Stimulated activated CD4-positive, alpha-beta T cell treated with anti-CD3 and anti-CD28 coated beads, Interleukin-4, amount 100 ng/mL, for 1 hour (primary cell): ENCODE data around the gene EFTUD2.
A peak's percentile ranks its signal among the peaks of the same experiment; 100 is the strongest.
"Not testable (repeated sequence)": the region's sequence is repeated elsewhere in the genome, so short reads cannot be mapped to it uniquely, and the experiment has no call there.

ENCODE experiments used
- DNase-seq: peaks from one replicate; pipeline ENCODE4 v3.0.0-alpha.2; 2020

The EFTUD2 gene

GRCh38 chr17:44846206-44846605, 53.0 kb downstream of the EFTUD2 start:
- no peak for DNase-seq

GRCh38 chr17:44844390-44844830, 54.8 kb downstream of the EFTUD2 start:
- no peak for DNase-seq

- DNase-seq: no peak
Measured at GRCh38 chr17:44842748-44843147, 56.5 kb downstream of the EFTUD2 start.

GRCh38 chr17:44840936-44841335, 58.3 kb downstream of the EFTUD2 start:
- DNase-seq: no peak

GRCh38 chr17:44840274-44840673, 59.0 kb downstream of the EFTUD2 start:
- no peak for DNase-seq

DNA sequence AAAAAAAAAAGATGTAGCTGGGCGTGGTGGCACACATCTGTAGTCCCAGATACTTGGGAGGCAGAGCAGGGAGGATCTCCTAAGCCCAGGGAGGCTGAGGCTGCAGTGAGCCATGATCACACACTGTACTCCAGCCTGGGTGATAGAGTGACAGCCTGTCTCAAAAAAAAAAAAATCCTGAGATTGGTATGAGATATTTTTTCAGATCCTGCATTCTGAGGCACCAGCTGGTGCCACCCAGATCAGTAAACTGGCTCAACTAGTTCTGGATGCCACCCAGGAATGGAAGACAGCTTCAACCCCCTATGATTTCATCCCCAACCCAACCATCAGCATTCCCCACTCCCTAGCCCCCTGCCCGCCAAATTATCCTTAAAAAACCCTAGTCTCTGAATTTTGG, 62.0 kb downstream of the EFTUD2 start:
- no peak for DNase-seq

- DNase-seq: no peak
Measured at GRCh38 chr17:44832805-44833204, 66.4 kb downstream of the EFTUD2 start.

- DNase-seq: no peak
Measured at GRCh38 chr17:44831371-44831770, 67.9 kb downstream of the EFTUD2 start.

- DNase-seq: peak; percentile 26
Measured at GRCh38 chr17:44830359-44831288, 68.6 kb downstream of the EFTUD2 start.

- peak; percentile 31 for DNase-seq
Measured at GRCh38 chr17:44829523-44830358, 69.5 kb downstream of the EFTUD2 start, which contains the start of gene GJC1. TSS of gene GJC1 (minus strand) at chr17:44830287. CDS start at chr17:44805817, 24,470 bp downstream.

GRCh38 chr17:44828919-44829522, 70.2 kb downstream of the EFTUD2 start:
- DNase-seq: no peak

GRCh38 chr17:44827863-44828262, 71.4 kb downstream of the EFTUD2 start:
- no peak for DNase-seq

GRCh38 chr17:44826123-44826790, 73.0 kb downstream of the EFTUD2 start:
- no peak for DNase-seq

DNA sequence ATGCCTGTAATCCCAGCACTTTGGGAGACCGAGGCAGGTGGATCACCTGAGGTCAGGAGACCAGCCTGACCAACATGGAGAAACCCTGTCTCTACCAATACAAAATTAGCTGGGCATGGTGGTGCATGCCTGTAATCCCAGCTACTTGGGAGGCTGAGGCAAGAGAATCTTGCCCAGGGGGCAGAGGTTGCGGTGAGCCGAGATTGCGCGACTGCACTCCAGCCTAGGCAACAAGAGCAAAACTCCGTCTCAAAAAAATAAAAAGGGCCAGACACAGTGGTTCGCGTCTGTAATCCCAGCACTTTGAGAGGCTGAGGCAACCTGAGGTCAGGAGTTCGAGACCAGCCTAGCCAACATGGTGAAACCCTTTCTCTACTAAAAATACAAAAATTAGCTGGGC, 74.0 kb downstream of the EFTUD2 start:
- not testable (repeated sequence) for DNase-seq

DNA sequence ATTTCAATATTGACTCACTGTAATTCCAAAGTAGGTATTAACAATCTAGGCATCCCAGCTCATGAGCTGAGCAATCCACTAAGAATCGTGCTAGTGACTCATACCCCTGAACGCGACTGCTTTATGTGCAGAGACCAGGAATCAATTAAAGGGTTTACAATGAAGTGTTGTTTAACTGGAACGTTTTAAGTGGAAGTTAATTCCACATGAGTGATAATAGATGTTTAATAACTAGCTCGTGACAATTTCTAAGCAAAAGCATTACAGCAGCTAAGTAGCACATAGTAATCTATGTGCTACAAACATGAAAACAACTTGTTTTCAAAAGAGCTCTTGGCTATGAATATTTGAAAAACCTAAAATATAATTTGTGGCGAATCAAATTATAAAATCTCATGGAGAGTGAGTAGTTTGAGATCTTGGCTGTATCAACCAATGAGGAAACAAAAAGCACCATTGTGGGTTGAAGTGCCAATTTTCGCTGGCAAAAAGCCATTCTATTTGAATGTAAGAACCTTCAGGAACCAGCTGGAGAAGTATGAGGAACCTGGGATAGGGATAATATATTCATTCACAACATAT, 78.5 kb downstream of the EFTUD2 start:
- no peak for DNase-seq

GRCh38 chr17:44818508-44818907, 80.7 kb downstream of the EFTUD2 start:
- DNase-seq: not testable (repeated sequence)

- no peak for DNase-seq
Measured at GRCh38 chr17:44812263-44812662, 87.0 kb downstream of the EFTUD2 start.

GRCh38 chr17:44808656-44809388, 90.4 kb downstream of the EFTUD2 start:
- DNase-seq: not testable (repeated sequence)

DNA sequence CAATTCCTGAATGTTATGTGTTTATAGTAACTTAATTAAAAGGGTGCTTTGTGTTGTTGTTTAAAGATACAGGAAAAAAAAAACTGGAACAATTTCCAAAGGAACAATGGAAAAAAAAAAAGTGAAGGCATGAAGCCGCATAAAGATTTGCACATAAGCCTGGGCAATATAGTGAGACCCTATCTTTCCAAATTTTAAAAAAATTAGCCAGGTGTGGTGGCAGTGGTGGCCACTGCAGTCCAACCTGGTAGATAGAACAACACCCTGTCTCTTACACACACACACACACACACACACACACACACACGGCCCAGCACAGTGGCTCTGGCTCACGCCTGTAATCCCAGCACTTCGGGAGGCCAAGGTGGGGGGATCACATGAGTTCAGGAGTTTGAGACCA, 91.1 kb downstream of the EFTUD2 start:
- DNase-seq: no peak

- DNase-seq: no peak
Measured at GRCh38 chr17:44807817-44808155, 91.5 kb downstream of the EFTUD2 start.

DNA sequence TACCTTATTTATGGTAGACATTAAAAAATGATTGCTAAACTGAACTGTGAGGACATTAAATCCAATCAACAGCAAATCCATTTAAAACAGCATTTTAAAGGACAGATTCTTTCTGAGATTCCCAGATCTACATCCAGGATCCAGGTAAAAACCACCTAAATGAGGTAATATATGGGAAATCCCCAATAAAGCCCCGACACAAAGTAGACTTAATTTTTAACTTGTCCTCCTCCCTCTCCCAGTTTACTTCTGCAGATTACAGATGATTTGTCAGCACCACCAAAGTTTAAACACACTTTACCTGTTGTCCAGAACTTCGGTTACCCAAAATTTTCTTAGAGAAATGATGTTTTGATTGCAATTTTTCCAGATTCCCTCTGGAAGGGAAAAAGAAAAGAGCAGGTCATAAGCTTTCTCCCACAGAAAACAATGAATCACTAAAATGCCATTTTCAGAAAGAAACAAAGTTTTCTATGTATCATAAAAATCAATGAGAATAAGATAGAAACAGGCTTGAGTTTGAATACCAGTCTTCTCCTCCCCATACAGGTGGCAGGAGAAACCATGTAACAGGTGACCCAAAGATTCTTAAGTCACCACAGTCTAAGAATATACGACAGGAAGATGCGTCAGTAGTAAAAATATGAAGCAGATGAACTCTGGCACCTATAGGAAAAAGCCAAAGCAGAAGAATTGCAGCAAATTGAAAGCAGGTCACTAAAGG, 92.0 kb downstream of the EFTUD2 start:
- no peak for DNase-seq
